NOMO-1 (cell line): Measurements from ENCODE around the gene C2orf81.

Source experiments
- DNase-seq, 2 experiments: peaks; one replicate each; lab custom pipeline; 2025; ENCODE audit not compliant: unreplicated experiment in 2 of 2; lab: John Stamatoyannopoulos, UW

C2orf81 gene

GRCh38 chr2:74364533-74365505 is 56.6 kb downstream of the C2orf81 start:
- no peak for DNase-seq
